ENCODE results near the gene KATNIP. TPM values are rescaled to one million over a fixed set of nuclear protein-coding genes. Genes with fewer than 3 reads are reported as not detected.

KATNIP gene
- total RNA-seq, 1 experiment from 2014 or later = 21.5 TPM

DNA sequence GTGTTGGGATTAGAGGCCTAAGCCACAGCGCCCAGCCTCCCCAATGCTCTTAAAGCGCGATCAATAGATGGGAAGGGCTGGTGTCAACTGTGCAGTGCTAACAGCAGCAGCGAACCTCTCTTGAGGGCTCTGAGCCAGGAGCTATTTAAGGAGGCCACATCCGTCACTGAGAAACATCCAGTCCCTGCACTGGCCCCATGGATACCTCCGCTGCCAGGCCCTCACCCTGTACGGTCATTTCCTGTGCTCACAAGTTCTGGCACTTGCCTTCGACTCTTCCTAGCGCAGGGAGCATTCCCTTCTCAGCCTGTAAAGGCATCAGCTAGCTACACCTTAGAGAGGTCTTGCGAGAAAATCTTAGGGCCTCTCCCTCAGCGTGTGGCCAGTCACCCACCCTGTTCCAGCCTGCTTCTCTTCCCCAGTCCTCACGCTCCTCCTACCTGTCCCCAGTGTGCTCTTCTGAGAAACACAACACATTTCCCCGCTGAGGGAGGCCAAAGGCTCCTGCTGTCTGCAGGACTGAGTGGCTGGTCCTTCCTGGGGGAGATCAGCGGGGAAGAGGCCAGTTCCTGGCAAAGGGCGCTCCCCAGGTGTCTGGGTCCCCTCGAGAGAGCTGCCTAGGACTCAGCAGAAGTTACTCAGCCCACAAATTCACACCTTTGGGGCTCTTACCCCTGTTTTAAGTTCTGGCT lies 28.8 kb upstream of the KATNIP start:
- Histone ChIP-seq H3K36me3 (ENCODE audit: control insufficient read depth, insufficient read depth, low read length) (no peaks in the 10 kb centered on the region; the same call in 1 of the 2 replicates), H3K4me1 (no peaks in the 10 kb centered on the region), H3K4me3 (ENCODE audit: low read depth, low read length) (no peak overlapping the region), H3K9me3 (no peaks in the 10 kb centered on the region), H3K27me3 (replicated peaks; ENCODE audit: control insufficient read depth, insufficient read depth, low read length) (no peaks in the 10 kb centered on the region)
- H3K27ac Mint-ChIP-seq (ENCODE audit: unreplicated experiment) = no peak overlapping the region
- DNase-seq = no peak
- no peaks in the 10 kb centered on the region for H3K4me1 Mint-ChIP-seq (ENCODE audit: low read depth, unreplicated experiment)
- ChIA-PET POLR2A (no interaction called here), CTCF (no interaction called here)
- no TSS peak for BruUV-seq (replicated peaks)
- no peaks in the 10 kb centered on the region for H3K27me3 Mint-ChIP-seq (ENCODE audit: insufficient read depth, unreplicated experiment)
- no peak overlapping the region for H3K4me3 Mint-ChIP-seq (ENCODE audit: unreplicated experiment)
- intact Hi-C loops (cut with micrococcal nuclease; ENCODE audit: unreplicated experiment) = no loop called here
- peaks cover 30% of the 10 kb centered on the region for H3K36me3 Mint-ChIP-seq (ENCODE audit: insufficient read depth, unreplicated experiment)
- no peaks in the 10 kb centered on the region for H3K9me3 Mint-ChIP-seq (ENCODE audit: unreplicated experiment)
- TF ChIP-seq, protein P1, sequence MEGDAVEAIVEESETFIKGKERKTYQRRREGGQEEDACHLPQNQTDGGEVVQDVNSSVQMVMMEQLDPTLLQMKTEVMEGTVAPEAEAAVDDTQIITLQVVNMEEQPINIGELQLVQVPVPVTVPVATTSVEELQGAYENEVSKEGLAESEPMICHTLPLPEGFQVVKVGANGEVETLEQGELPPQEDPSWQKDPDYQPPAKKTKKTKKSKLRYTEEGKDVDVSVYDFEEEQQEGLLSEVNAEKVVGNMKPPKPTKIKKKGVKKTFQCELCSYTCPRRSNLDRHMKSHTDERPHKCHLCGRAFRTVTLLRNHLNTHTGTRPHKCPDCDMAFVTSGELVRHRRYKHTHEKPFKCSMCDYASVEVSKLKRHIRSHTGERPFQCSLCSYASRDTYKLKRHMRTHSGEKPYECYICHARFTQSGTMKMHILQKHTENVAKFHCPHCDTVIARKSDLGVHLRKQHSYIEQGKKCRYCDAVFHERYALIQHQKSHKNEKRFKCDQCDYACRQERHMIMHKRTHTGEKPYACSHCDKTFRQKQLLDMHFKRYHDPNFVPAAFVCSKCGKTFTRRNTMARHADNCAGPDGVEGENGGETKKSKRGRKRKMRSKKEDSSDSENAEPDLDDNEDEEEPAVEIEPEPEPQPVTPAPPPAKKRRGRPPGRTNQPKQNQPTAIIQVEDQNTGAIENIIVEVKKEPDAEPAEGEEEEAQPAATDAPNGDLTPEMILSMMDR (IDR thresholded peaks at IDR 0.05; ENCODE audit: insufficient read depth in 1 of 2, low read depth in 1 of 2, low read length in 1 of 2, severe bottlenecking in 1 of 2, unreplicated experiment in 1 of 2) = no peak

DNA sequence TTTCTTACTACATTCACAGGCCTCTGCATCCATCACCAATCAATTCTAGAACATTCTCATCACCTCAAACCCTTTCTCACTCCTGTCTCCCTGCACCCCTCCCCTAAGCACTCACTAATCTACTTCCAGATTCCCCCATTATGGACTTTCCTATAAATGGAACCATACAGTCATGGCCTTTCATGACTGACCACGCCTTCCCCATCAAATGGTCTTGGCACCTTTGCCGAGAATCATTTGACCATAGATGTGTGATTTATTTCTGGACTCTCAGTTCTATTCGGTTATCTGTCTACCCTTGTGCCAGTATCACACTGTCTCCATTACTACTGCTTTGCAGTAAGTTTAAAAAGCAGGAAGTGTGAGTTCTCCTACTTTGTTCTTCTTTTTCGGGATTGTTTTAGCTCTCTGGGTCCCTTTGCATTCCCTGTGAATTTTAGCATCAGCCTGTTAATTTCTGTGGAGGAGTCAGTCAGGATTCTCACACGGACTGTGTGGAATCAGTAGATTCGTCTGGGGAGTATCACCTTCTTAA lies 27.7 kb upstream of the KATNIP start:
- Histone ChIP-seq H3K27me3 (replicated peaks; ENCODE audit: control insufficient read depth, insufficient read depth, low read length) (no peaks in the 10 kb centered on the region), H3K36me3 (ENCODE audit: control insufficient read depth, insufficient read depth, low read length) (no peaks in the 10 kb centered on the region; the same call in 1 of the 2 replicates), H3K4me3 (ENCODE audit: low read depth, low read length) (no peak overlapping the region), H3K9me3 (no peaks in the 10 kb centered on the region), H3K4me1 (no peaks in the 10 kb centered on the region)
- H3K4me3 Mint-ChIP-seq (ENCODE audit: unreplicated experiment) = no peak overlapping the region
- H3K9me3 Mint-ChIP-seq (ENCODE audit: unreplicated experiment) = no peaks in the 10 kb centered on the region
- H3K27me3 Mint-ChIP-seq (ENCODE audit: insufficient read depth, unreplicated experiment) = no peaks in the 10 kb centered on the region
- H3K36me3 Mint-ChIP-seq (ENCODE audit: insufficient read depth, unreplicated experiment) = peaks cover 29% of the 10 kb centered on the region
- CTCF ChIA-PET = no interaction called here
- no peak overlapping the region for H3K27ac Mint-ChIP-seq (ENCODE audit: unreplicated experiment)
- TF ChIP-seq, protein P1 (IDR thresholded peaks at IDR 0.05; ENCODE audit: insufficient read depth in 1 of 2, low read depth in 1 of 2, low read length in 1 of 2, severe bottlenecking in 1 of 2, unreplicated experiment in 1 of 2) = no peak
- POLR2A ChIA-PET = no interaction called here
- BruUV-seq (replicated peaks) = no TSS peak
- intact Hi-C loops (cut with micrococcal nuclease; ENCODE audit: unreplicated experiment) = no loop called here
- DNase-seq = no peak
- no peaks in the 10 kb centered on the region for H3K4me1 Mint-ChIP-seq (ENCODE audit: low read depth, unreplicated experiment)

DNA sequence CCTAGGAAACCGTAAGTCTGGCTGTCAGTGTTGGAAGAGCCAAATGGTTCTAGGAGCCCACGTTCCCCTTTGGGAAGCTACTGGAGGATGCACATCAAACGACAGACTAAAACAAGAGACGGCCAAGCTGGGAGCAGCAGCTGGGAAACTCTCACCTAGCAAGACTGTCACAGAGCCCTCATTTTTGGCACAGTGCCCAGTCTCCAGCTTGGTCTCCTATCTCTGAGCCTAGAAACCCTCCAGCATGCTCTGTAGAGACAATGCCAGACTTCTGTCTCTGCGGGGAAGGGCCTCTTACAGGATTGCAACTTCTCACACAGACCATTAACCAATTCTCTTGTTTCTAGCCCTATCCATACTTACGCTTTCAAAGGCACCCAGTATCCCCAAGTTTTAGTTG lies 23.8 kb upstream of the KATNIP start:
- no peaks in the 10 kb centered on the region for H3K27me3 Mint-ChIP-seq (ENCODE audit: insufficient read depth, unreplicated experiment)
- no peak for DNase-seq
- no peaks in the 10 kb centered on the region for H3K9me3 Mint-ChIP-seq (ENCODE audit: unreplicated experiment)
- CTCF ChIA-PET = no interaction called here
- BruUV-seq (replicated peaks) = no TSS peak
- H3K27me3 ChIP-seq (replicated peaks; ENCODE audit: control insufficient read depth, insufficient read depth, low read length) = no peaks in the 10 kb centered on the region
- no peaks in the 10 kb centered on the region for H3K4me1 Mint-ChIP-seq (ENCODE audit: low read depth, unreplicated experiment)
- H3K27ac Mint-ChIP-seq (ENCODE audit: unreplicated experiment) = no peak overlapping the region
- POLR2A ChIA-PET = no interaction called here
- H3K36me3 Mint-ChIP-seq (ENCODE audit: insufficient read depth, unreplicated experiment) = peaks cover 63% of the 10 kb centered on the region
- no peak overlapping the region for H3K4me3 ChIP-seq (ENCODE audit: low read depth, low read length)
- no peaks in the 10 kb centered on the region for H3K4me1 ChIP-seq
- H3K4me3 Mint-ChIP-seq (ENCODE audit: unreplicated experiment) = no peak overlapping the region
- TF ChIP-seq, protein P1 (IDR thresholded peaks at IDR 0.05; ENCODE audit: insufficient read depth in 1 of 2, low read depth in 1 of 2, low read length in 1 of 2, severe bottlenecking in 1 of 2, unreplicated experiment in 1 of 2) = no peak
- intact Hi-C loops (cut with micrococcal nuclease; ENCODE audit: unreplicated experiment) = no loop called here
- peaks cover 4% of the 10 kb centered on the region for H3K36me3 ChIP-seq (ENCODE audit: control insufficient read depth, insufficient read depth, low read length)
- no peaks in the 10 kb centered on the region for H3K9me3 ChIP-seq

Measured in Caco-2 (cell line).